Skin epidermis (tissue), 12 donors: Measurements from ENCODE around the gene SEC14L5.

ENCODE experiments used
- H3K27ac ChIP-seq, 21 experiments: fragments of 200-600 bp; sonication (generic) in 11 of 21; one replicate each; pipeline ENCODE4 v1.5.0; 2020; ENCODE audit warnings: mild to moderate bottlenecking in 3 of 21, inconsistent platforms in 2 of 21, moderate library complexity in 2 of 21
- H3K4me3 ChIP-seq, 7 experiments: fragments of 200-600 bp; sonication (generic) in 2 of 7; one replicate each; pipeline ENCODE4 v1.5.0; 2020; ENCODE audit warnings: inconsistent platforms in 2 of 7, mild to moderate bottlenecking in 2 of 7, moderate library complexity in 1 of 7

SEC14L5 gene

DNA sequence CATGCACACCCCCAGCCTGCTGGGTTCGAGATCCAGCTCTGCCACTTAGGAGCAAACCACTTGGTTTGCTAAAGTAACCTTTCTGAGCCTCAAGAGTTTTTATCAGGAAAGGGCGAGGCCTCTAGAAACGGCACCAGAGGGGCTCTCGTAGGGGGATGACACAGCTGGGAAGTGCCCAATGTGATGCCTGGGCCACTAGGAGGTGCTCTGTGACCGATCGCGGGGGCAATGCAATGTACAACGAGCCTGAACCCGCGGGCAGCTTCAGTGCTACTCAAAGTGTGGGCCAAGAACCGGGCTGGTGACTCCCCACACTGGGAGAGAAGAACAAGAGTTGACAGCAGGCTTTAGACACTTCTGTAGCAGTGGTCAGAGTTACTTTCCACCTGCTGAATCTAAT is 98.2 kb downstream of the SEC14L5 start:
- no peak overlapping the region for H3K4me3 ChIP-seq

DNA sequence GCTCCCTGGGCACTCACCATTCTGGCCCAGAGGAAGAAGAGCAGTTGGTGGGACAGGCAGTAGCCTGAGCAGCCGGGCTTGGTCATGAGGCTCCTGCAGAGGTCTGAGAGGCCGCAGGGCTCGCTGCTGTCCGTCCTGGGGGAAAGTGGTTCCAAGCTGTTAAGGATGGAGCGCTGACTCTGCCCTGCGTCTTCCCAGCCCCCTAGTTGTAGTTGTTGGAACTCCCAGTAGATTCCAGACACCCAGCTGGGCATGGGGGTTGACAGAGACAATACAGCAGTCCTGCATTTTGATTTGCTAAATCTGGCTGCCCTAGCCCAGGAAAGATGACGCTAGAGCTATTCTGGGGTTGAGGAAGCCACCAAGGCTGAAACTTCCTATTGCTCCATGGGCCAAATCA is 100.3 kb downstream of the SEC14L5 start:
- Histone ChIP-seq H3K4me3 (no peak overlapping the region), H3K27ac (no peak overlapping the region)

More for the DNA sequence above, 98.2 kb downstream of the SEC14L5 start:
- H3K27ac ChIP-seq = no peak overlapping the region

DNA sequence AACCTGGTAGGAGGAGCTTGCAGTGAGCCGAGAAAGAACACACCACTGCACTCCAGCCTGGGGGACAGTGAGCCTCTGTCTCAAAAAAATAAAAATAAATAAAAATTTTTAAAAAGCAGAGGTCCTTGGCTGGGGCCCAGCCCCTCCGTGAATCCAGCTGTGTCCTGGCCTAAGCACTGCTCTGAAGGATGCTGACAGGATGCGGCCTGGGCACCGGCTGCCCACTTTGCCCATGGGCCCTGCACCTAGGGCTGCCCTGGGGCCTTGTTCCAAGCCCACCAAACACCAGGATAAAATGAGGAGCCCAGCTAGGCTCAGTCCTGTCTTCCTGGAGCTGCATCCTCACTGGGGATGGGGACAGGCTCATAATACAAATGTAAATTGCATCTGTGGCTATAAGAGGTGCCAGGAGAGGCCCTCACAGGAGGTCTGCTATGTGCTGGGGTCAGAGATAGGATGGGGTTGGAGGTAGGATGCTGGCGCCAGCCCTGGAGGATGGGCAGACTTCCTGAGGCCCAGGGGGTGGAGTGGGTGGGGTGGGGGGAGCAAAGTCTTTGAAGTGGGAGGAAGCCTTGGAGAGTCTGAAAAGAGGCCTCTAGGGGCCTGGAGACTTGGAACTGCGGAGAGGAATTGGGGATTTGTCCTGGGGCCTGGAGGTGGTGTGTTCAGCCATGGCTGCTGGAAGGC is 101.4 kb downstream of the SEC14L5 start:
- H3K27ac ChIP-seq = no peak overlapping the region
- H3K4me3 ChIP-seq = no peak overlapping the region

DNA sequence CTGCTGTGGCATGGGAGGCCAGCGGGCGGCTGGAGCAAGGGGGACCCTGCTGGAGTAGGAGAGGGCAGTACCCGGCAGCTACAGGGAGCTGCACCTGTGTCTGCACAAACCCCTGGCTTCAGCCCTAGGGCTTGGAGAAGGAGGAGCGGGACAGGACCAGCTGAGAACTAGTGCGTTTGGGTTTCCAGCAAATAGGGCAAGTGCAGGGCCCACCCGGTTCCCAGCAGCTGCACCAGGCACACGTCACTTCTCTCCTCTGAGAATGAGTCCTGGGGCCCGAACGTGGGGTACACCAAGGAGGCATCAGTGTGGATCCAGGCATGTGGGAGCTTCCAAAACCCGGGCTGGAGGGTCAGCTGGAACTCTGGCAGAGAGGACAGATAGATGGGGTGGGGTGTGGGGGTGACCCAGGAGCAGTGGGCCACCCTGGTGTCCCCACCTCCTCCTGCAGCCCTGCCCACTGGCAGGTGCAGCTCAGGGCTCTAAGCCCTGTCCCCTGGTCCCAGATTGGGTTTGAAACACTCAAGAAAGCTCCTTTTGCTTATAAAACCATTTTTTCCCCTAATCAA is 102.0 kb downstream of the SEC14L5 start:
- H3K4me3 ChIP-seq = no peak overlapping the region
- H3K27ac ChIP-seq = no peak overlapping the region

DNA sequence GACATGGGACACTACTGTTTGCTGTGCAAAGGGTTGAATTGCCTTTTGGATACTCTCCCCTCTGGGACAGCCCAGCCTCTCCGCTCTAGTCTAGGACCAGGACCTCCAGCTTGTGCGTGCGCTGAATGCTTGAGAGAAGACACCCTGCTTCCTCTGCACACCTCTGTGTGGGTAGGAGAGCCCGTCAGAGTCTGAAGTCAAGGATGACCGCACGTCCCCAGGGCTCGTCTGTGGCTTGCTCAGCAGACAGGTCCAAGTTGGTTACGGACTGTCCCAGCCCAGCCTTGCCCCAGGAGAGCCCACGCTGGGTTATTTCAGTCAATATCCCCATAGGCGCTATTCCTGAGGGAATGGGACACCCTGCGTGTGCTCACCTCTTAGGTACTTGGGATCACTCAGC is 103.9 kb downstream of the SEC14L5 start:
- no peak overlapping the region for H3K27ac ChIP-seq
- H3K4me3 ChIP-seq = no peak overlapping the region

DNA sequence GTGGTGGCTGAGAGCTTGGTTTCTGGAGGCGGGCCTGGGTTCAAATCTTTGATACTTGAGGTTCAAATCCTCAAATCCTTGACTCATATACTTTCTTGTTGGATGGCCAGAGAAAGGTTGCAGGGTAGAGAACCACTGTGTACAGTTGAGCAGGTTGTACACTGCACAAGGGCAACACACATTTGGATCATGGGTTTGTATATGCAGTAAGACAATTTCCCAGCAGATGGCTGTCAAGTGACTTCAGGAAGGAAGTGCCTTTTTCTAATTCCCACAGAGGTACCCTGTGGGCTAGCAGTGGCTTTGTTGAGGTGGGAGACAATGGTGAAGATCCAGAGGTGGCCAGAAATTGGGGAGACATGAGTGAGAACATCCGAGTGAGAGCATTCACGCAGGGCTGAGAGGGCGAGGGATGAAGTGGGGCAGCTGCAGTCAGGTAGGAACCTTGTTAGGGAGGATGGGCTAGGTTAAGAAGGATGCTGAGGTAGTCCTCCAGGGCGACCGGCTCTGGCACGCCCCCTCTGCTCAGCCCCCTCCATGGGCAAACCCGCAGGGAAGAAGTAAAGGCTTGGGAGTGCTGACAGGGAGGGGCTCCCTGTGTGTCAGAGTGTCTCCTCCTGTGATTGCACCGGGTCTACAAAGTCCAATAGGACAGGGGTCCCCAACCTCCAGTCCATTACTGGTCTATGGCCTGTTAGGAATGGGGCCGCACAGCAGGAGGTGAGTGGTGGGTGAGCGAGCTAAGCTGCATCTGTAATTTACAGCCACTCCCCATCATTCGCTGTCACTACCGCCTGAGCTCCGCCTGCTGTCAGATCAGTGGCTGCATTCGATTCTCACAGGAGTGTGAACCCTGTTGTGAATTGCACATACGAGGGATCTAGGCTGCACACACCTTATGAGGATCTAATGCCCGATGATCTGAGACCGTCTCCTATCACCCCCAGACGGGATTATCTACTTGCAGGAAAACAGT is 104.9 kb downstream of the SEC14L5 start:
- H3K27ac ChIP-seq = no peak overlapping the region

DNA sequence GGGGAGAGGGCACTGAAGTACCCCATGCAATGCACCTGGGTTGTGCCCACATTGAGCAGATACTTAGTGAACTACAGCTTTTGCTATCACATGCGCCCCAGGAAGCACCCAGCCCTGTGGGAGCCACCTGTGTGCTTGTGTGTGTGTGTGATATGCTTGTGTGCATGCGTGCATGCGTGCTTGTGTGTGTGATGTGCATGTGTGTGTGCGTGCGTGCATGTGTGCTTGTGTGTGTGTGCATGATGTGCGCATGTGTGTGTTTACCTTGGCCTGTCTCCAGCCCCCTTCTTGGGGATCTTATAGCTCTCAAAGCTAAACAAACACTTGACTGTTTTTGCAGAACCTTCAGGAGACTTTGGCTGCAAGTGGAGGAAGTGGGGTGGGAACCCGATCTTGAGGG is 106.8 kb downstream of the SEC14L5 start:
- no peak overlapping the region for H3K27ac ChIP-seq
- H3K4me3 ChIP-seq = no peak overlapping the region

More for the DNA sequence above, 104.9 kb downstream of the SEC14L5 start:
- no peak overlapping the region for H3K4me3 ChIP-seq

DNA sequence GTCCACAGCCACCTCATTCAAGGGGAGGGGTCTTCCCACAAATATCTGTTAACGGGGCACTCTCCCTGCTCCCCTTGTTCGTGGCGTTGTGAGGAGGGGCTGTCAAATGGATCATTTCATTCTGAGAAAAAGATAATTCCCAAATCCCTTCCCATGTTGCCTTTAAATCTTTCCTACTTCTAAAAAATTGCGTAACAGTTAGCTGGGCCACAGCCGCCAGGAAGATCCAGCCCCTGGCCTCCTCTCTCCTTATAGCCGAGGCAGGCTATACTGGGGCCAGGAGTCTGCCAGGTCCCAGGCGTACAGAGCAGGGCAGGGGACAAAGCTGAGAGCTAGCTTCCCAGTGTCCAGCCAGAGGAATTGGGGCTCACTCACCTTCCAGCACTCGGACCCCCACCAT is 107.2 kb downstream of the SEC14L5 start:
- H3K4me3 ChIP-seq = no peak overlapping the region
- no peak overlapping the region for H3K27ac ChIP-seq

DNA sequence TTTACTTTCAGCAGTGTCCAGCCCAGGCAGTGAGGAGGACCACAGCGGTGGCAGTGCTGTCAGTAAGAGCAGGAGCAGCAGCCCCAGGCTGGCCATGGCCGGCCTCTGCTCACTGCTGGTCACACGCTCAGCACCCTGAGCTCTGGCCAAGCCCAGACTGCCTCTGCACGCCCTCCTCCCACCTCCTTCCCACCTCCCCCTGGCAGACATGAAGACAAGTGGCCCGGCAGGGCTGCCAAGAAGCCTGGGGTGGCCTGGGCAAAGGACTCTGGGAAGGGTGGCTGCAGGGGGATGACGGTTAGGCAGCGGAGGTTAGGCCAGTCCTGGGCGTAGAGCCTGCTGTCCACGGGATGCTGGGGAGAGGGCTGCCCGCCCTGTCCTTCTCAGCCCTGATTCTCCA is 107.7 kb downstream of the SEC14L5 start, which contains the start of gene C16orf89:
TSS of gene C16orf89 (minus strand) at position 144 of the 400 bp plus-strand sequence. CDS start at position 96, 48 bp downstream.
- H3K4me3 ChIP-seq = no peak within 1 kb of the TSS
- H3K27ac ChIP-seq = no peak within 1 kb of the TSS

DNA sequence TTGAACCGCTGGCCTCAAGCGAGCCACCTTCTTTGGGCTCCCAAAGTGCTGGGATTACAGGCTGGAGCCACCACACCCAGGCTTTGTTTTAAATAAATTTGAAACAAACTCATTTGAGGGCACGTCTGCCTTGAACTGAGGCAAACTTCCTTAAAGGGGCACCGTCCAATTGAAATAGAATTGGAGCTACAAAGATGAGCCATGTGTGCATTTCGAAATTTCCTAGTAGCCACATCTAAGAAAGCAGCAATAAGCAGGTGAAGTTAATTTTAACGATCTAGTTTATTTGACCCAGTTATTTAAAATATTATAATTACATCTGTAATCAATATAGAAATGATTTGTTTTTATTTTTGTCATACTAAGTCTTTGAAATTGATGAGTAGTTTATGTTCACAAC is 108.4 kb downstream of the SEC14L5 start:
- Histone ChIP-seq H3K27ac (no peak overlapping the region), H3K4me3 (no peak overlapping the region)
